Activated B cell treated with CpG ODN at 0.5 μM for 24 hours (primary cell): ENCODE results near the gene OR2T8. TPM values are rescaled to one million over a fixed set of nuclear protein-coding genes. Genes with fewer than 3 reads are reported as not detected.

Experiments
- ATAC-seq: fragments of 200-7000 bp; cut with Tn5 transposase; one replicate; pipeline ENCODE4 v1.10.0; 2021; ENCODE audit warnings: low read depth, mild to moderate bottlenecking, moderate library complexity
- CTCF ChIA-PET: fragments of 350-600 bp; sonication (Branson Sonifier 250); formaldehyde crosslinking; loops from one replicate; lab custom pipeline; 2021; ENCODE audit warnings: antibody characterized with exemption; lab: Charles Lee
- POLR2A ChIA-PET: fragments of 350-600 bp; sonication (Branson Sonifier 250); formaldehyde crosslinking; loops from one replicate; lab custom pipeline; 2021; ENCODE audit warnings: antibody characterized with exemption; lab: Charles Lee
- DNase-seq: peaks from one replicate; pipeline ENCODE4 v3.0.0; 2022
- H3K27ac Mint-ChIP-seq: one replicate; pipeline ENCODE4 v1.8.0; 2020; ENCODE audit warnings: mixed read lengths
- H3K27me3 Mint-ChIP-seq: one replicate; pipeline ENCODE4 v1.8.0; 2021; ENCODE audit warnings: mixed read lengths
- H3K36me3 Mint-ChIP-seq: one replicate; pipeline ENCODE4 v1.8.0; 2021; ENCODE audit warnings: low read depth, mixed read lengths
- H3K4me1 Mint-ChIP-seq: one replicate; pipeline ENCODE4 v1.8.0; 2021; ENCODE audit warnings: mixed read lengths
- H3K4me3 Mint-ChIP-seq: one replicate; pipeline ENCODE4 v1.8.0; 2020; ENCODE audit warnings: mild to moderate bottlenecking, mixed read lengths
- H3K9me3 Mint-ChIP-seq: one replicate; pipeline ENCODE4 v1.8.0; 2020; ENCODE audit warnings: mixed read lengths
- CTCF ChIP-seq: fragments of 200-600 bp; IDR thresholded peaks from one replicate; pipeline ENCODE4 v1.8.0; 2022; ENCODE audit warnings: antibody characterized with exemption, mild to moderate bottlenecking
- intact Hi-C: fragments of 100-400 bp; cut with micrococcal nuclease; formaldehyde crosslinking; loops from one replicate; pipeline ENCODE4 v1.15.1; 2024
- total RNA-seq: library from RNA; stranded (reverse); gene quantifications from 2 replicates; pipeline ENCODE4 v1.2.3, GENCODE V29; 2022

The OR2T8 gene
- total RNA-seq, 1 donor from 2014 or later = not detected

GRCh38 chr1:247966532-247967204, 46.6 kb downstream of the OR2T8 start:
- Mint-ChIP-seq H3K4me3 (peak overlapping the region; percentile 41), H3K36me3 (no peaks in the 10 kb centered on the region), H3K27me3 (peaks cover 1% of the 10 kb centered on the region), H3K4me1 (peaks cover 18% of the 10 kb centered on the region), H3K9me3 (no peaks in the 10 kb centered on the region), H3K27ac (no peak overlapping the region)
- CTCF ChIA-PET = no interaction called here
- DNase-seq (no peak), ATAC-seq (no peak)
- POLR2A ChIA-PET = no interaction called here
- intact Hi-C loops = no loop called here
- no peak for TF ChIP-seq CTCF

Other genes with a start within 250 kb of the OR2T8 start
- not detected in 2 replicates for gene OR13G1, start 240.5 kb upstream of the OR2T8 start, total RNA-seq
- gene OR6F1, start 203.6 kb upstream of the OR2T8 start, total RNA-seq = not detected in 2 replicates
- gene OR14K1, start 181.6 kb upstream of the OR2T8 start, total RNA-seq = not detected in 2 replicates
- gene OR14A2, start 172.1 kb upstream of the OR2T8 start, total RNA-seq = not detected in 2 replicates
- not detected in 2 replicates for gene OR1C1, start 159.7 kb upstream of the OR2T8 start, total RNA-seq
- not detected in 2 replicates for gene OR14A16, start 96.1 kb upstream of the OR2T8 start, total RNA-seq
- not detected in 2 replicates for gene OR11L1, start 78.4 kb upstream of the OR2T8 start, total RNA-seq
- gene TRIM58, start 63.1 kb upstream of the OR2T8 start, total RNA-seq = 0.39 and 0.49 TPM in 2 replicates
- 0.24 TPM in 1 of 2 replicates, not detected in the other for gene OR2W3, start 24.7 kb upstream of the OR2T8 start, total RNA-seq
- gene OR2AJ1, start 4.6 kb downstream of the OR2T8 start, total RNA-seq = not detected in 2 replicates
- gene OR2L8, start 28.6 kb downstream of the OR2T8 start, total RNA-seq = not detected in 2 replicates
- gene OR2AK2, start 45.0 kb downstream of the OR2T8 start, total RNA-seq = not detected in 2 replicates
- gene OR2L5, start 93.4 kb downstream of the OR2T8 start, total RNA-seq = 0.07 TPM in 1 of 2 replicates, not detected in the other
- gene OR2L2, start 109.8 kb downstream of the OR2T8 start, total RNA-seq = 0.18 TPM in 1 of 2 replicates, not detected in the other
- gene OR2L3, start 126.6 kb downstream of the OR2T8 start, total RNA-seq = not detected in 2 replicates
- not detected in 2 replicates for gene OR2L13, start 174.9 kb downstream of the OR2T8 start, total RNA-seq
- gene OR2M5, start 224.9 kb downstream of the OR2T8 start, total RNA-seq = not detected in 2 replicates